Central memory CD4-positive, alpha-beta T cell (primary cell): ENCODE measurements around the gene CST6.

Experiments used
- DNase-seq: peaks from one replicate; pipeline ENCODE4 v3.0.0; 2022
- total RNA-seq, 3 experiments: gene quantifications; one replicate each; lab custom pipeline; 2026; lab: John Stamatoyannopoulos, UW

CST6 gene, protein sequence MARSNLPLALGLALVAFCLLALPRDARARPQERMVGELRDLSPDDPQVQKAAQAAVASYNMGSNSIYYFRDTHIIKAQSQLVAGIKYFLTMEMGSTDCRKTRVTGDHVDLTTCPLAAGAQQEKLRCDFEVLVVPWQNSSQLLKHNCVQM
- 0 to 0.14 (median 0) reads per million in 3 experiments for total RNA-seq

GRCh38 chr11:66011785-66012303 is at the start of gene CST6:
TSS of gene CST6 (plus strand) at chr11:66012008. CDS start at chr11:66012045, 37 bp downstream.
- DNase-seq = no peak

- DNase-seq = no peak
These were observed 49.7 kb upstream of the CST6 start for GRCh38 chr11:65962141-65962564.

DNA sequence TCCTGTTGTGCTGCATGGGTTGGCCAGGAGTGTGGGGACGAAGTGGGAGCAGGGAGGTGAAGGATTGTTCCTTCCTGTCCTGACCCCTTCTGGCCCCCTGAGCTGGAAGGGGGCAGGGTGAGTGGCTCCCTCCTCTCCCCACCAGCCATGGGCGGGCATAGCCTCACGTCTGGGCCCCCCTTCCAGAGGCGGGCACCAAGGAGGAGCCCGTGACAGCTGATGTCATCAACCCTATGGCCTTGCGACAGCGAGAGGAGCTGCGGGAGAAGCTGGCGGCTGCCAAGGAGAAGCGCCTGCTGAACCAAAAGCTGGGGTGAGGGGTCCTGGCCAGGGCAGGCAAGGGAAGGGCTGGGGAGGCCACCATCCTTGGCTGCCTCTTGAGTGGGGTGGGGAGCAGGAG is 46.9 kb upstream of the CST6 start:
- no peak for DNase-seq

DNA sequence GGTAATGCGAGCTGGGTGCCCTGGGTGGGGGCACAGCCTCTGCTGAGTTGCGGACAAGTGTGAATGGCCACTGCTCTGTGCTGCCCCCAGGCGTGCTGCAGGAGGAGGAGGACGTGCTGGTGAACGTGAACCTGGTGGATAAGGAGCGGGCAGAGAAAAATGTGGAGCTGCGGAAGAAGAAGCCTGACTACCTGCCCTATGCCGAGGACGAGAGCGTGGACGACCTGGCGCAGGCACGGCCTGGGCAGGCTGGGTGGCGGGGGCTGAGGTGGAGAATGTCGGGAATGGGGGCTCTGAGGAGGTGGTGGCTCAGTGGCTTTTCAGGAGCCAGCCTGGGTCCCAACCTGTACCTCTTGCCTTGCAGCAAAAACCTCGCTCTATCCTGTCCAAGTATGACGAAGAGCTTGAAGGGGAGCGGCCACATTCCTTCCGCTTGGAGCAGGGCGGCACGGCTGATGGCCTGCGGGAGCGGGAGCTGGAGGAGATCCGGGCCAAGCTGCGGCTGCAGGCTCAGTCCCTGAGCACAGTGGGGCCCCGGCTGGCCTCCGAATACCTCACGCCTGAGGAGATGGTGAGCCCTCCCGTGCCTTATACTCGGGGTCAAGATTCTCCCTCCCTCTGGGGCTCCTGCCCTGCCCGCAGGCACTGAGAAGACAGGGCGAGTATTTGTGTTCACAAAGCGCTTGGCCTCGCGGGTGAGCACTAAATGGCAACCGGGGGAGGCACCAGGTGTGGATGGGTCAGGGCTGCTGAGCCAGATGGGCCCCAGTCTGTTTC is 45.6 kb upstream of the CST6 start:
- no peak for DNase-seq

DNA sequence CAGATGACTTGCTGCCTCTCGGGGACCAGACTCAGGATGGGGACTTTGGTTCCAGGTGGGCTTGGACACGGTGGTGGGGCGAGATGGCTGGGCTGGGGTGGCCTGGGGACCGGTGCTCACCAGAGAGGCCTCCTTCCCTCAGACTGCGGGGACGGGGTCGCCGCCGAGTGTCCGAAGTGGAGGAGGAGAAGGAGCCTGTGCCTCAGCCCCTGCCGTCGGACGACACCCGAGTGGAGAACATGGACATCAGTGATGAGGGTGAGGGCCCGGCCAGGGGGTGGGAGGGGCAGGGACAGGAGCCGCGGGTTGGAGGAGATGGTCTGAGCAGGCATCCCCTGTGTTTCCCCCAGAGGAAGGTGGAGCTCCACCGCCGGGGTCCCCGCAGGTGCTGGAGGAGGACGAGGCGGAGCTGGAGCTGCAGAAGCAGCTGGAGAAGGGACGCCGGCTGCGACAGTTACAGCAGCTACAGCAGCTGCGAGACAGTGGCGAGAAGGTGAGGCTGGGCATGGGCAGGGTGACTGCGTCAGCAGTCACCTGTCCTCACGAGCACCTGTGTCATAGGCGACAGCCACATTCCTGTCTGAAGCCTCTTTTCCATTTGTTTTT is 44.4 kb upstream of the CST6 start:
- no peak for DNase-seq

DNA sequence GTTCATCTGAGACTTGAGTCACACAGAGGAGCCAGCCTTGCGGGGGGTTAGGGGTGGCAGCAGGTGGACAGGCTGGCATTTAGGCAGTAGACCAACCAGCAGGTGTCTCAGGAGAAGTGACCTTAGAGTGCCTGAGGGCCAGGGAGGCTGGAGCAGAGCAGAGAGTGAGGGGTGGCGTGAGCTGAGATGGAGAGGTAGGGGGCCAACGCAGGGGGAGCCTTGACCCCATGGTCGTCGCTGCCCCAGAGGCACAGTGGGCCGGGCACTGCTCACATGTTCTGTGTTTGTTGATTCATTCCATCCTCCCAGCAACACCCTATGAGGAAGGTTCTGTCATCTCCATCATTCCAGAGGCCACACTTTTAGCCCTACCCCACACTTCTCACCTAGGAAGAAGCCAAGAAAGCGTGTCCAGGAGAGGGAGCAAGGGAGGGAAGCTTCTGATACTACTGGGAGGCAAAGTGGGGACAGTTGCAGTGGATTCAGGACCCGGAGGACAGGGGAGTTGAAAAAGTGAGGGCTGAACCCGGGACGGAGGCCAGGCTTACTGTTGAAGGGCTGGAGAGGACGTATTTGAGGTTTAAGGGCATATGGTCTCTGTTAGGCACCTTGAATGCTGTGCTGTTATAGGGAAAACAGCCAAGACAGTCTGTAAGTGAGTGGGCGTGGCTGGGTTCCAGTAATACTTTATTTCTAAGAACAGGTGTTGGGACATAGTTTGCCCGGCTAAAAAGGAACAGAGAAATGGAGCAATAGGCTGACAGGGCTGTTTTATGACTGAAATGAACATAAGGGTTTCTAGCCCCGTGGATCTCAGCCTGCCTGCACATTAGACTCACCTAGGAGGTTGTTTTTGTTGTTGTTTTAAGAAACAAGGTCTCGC is 43.0 kb upstream of the CST6 start:
- no peak for DNase-seq

- no peak for DNase-seq
These were observed 39.7 kb upstream of the CST6 start for GRCh38 chr11:65972116-65972515.

DNA sequence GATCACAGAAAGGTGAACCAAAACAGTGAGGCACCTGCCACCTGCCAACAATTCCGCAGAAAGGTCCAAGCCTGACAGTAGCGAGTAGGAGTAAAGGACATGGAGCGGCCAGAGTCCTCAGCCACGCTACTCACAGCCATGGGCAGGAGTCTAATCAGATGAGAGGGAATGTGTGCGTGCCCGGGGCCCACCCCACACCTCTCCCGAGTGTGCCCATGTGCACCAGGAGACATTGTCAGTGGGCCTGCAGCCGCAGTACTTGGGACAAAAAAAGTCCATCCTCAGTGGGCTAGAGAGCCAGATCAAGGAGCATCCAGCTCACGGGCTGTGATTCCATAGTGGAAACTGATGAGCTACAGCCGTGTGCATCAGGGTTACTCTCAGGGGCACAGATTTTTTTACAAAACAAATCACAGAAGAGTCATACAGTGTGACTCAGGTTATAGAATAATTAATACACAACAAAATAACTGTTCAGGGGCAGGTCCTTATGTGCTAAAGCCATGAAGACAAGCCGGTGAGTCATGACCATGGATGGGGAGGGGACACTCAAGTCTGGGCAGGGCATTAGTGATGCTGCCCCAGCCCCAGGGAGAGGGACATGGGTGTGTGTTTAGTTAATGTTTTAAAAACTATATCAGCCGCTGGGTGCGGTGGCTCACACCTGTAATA is 38.2 kb upstream of the CST6 start:
- no peak for DNase-seq

DNA sequence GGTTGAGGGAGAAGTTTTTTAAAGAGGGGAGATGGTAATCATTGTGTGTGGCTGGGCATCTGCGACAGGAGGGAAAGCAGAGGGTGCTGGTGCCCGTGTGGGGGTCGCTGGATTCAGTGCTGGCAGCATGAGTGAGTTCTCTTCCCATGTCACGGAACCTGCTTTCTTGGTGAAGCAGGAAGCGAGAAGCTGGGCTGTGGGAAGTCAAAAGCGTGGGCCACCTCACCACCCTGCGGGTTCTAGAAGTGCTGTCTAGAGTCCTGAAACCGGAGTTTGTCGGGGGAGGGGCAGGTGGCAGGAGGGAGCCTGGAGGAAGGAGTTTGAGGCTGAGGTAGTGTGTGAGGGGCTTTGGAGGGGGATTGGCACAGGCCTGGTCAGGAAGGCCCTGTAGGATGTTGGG is 36.0 kb upstream of the CST6 start:
- no peak for DNase-seq

DNA sequence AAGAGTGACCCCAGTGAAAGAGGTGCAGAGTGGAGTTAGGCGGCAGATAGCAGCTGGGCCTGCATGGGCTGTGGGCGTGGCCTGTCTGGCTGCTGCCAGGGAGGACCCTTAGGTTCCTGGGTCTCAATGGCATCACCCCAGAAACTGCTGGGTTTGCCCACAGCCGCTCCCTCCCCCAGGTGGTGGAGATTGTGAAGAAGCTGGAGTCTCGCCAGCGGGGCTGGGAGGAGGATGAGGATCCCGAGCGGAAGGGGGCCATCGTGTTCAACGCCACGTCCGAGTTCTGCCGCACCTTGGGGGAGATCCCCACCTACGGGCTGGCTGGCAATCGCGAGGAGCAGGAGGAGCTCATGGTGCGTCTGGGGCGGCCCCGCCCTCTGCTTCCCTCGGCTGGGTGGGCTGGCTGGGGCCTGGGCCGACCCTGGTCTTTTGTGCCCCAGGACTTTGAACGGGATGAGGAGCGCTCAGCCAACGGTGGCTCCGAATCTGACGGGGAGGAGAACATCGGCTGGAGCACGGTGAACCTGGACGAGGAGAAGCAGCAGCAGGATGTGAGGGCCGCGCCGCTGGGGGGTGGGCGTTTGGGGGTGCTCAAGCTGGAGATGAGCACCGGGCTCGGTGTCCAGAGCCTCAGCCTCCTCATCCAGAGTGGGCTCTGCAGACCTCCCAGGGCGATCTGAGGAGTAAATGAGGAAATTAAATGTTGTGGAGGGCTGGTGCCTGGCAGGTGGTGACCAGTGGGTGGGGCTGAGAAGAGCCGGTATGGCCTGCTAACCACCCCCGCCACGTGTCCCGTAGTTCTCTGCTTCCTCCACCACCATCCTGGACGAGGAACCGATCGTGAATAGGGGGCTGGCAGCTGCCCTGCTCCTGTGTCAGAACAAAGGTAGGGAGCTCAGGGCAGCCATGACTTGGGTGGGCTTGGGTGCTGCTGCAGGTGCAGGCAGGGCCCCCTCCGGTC is 35.3 kb upstream of the CST6 start:
- no peak for DNase-seq

- DNase-seq = no peak
These were observed 34.0 kb upstream of the CST6 start for GRCh38 chr11:65977621-65978390.

DNA sequence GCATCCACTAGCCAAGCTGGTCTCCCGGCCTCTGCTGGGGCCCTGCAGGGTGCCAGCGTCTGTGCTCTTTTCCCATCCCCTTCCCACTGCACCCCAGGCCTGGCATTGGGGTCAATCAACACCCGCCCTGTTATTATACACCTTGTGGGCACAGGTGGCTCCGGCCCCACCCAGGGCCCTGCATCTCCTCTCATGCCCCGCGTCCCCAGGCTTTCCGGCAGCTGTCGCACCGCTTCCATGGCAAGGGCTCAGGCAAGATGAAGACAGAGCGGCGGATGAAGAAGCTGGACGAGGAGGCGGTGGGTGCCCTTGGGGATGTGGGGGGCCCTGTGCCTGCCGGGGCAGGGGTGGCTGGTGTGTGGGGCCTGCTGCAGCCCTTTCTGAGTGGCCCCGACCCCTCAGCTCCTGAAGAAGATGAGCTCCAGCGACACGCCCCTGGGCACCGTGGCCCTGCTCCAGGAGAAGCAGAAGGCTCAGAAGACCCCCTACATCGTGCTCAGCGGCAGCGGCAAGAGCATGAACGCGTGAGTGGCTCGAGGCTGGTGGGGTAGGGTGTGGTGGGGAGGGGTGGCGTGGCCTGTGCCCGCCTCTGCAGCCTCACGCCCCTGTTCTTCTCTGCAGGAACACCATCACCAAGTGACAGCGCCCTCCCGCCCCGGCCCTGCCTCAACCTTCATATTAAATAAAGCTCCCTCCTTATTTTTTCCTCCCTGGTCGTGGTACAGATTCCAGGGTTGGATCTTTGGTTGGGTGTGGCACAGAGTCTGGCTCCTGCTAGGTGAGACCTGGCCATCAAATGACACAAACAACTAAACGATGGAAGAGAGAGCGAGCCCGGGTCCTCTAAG is 33.2 kb upstream of the CST6 start:
- no peak for DNase-seq

DNA sequence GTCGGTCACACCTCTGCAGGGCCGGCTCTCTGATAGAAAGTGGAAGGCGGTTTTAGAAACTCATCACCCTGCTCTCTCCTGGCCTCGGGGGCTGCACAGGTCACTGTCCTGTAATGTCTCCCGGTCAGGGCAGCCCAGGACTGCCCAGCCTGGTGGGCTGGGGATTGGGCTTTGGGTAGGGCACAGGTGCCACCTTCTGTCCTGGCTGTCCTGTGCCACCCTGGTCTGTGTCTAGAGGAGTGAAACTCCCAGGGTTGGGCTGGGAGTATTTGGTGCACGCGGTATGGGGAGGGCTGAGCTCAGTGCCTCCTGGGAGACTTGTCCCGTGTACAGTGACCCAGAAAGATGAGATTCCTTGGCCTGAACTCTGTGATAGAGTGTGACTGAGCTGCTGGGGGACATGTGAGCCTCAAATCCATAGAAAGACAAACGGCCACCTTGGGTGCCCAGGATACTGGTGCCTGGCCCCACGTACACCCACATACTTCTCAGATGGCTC is 32.5 kb upstream of the CST6 start:
- DNase-seq = no peak

GRCh38 chr11:65981101-65981740 is 30.6 kb upstream of the CST6 start:
- DNase-seq = no peak

DNA sequence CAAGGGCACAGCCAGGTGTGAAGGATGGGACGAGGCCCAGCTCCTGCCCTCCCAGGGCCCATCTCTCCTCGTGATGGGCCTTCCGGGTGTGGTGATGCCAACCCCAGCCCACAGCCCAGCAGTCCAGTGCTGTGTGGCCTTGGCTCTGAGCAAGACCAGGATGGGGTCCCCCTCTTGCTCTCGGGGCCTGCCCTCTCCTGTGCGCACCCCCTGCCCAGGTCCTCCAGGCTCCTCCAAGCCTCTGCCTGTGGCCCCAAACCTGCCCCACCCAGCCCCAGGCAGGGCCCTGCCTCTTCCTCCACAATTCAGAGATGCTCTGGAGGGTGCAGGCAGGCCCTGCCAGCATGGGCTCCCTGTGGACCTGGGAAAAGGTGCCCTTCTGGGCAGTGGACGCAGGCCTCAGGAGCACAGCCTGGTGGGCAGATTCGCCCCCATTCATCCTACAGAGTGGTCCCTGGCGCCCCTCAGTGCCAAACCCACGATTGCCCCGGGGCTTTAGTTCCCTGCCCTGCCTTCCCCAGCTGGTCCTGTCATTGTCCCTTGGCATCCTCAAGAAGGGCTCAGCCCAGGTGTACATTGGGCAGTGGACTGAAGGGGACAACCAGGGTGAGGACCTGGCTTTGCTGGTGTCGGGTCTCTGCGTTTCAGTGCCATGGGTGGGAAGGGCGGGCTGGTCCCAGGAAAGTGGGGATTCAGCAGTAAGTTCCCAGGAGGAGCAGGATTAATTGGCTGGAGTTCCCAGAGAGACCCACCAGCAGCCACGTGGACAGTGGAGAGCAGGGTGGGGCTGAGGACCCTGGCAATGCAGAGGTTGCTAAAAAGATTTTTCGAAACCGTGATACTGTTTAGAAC is 29.6 kb upstream of the CST6 start:
- DNase-seq = no peak

- no peak for DNase-seq
These were observed 28.8 kb upstream of the CST6 start for GRCh38 chr11:65982824-65983588.

DNA sequence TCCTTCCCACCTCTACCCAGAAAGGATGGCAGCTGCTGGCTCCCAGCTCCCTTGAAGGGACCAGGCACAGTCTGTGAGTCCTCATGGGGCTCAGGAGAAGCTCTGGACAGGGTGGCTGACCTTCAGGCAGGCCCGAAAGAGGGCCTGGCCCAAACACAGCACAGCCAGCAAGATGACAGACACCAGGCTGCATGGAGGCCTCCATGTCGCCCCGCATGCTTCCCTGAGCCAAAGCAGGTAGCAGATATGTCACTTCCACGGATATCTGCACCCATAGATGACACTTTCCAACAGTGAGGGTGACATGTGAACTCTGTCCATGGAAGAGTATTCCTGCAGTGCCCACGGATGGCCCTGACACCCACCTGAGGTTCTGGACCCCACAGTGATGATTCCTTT is 28.2 kb upstream of the CST6 start:
- no peak for DNase-seq
